Epithelial cell of proximal tubule (primary cell): Measurements from ENCODE around the gene JAKMIP3. TPM values are rescaled to one million over a fixed set of nuclear protein-coding genes. Genes with fewer than 3 reads are reported as not detected.

Source experiments
- DNase-seq: peaks from one replicate; pipeline ENCODE4 v3.0.0-alpha.2; 2011; ENCODE audit warnings: low read depth
- H3K4me3 ChIP-seq: 2 replicates; pipeline ENCODE4 v1.5.1; 2011; ENCODE audit warnings: low read depth, mild to moderate bottlenecking, low read length
- total RNA-seq: library from RNA; depleted of rRNA; stranded (reverse); fragments of >200 nt; gene quantifications from 2 replicates; pipeline ENCODE4 v1.2.3, GENCODE V29; 2015
- TF ChIP-seq, protein P1 (sequence below): conservative IDR thresholded peaks from 2 replicates; pipeline ENCODE4 v1.5.1; 2012; ENCODE audit warnings: low read depth, mild to moderate bottlenecking, low read length

Gene JAKMIP3
- total RNA-seq, 1 donor from 2014 or later, result under 0.01 TPM

GRCh38 chr10:132022241-132022640 is 43.5 kb upstream of the JAKMIP3 start:
- TF ChIP-seq, protein P1, sequence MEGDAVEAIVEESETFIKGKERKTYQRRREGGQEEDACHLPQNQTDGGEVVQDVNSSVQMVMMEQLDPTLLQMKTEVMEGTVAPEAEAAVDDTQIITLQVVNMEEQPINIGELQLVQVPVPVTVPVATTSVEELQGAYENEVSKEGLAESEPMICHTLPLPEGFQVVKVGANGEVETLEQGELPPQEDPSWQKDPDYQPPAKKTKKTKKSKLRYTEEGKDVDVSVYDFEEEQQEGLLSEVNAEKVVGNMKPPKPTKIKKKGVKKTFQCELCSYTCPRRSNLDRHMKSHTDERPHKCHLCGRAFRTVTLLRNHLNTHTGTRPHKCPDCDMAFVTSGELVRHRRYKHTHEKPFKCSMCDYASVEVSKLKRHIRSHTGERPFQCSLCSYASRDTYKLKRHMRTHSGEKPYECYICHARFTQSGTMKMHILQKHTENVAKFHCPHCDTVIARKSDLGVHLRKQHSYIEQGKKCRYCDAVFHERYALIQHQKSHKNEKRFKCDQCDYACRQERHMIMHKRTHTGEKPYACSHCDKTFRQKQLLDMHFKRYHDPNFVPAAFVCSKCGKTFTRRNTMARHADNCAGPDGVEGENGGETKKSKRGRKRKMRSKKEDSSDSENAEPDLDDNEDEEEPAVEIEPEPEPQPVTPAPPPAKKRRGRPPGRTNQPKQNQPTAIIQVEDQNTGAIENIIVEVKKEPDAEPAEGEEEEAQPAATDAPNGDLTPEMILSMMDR, result no peak
- H3K4me3 ChIP-seq, result no peak overlapping the region
- no peak for DNase-seq

DNA sequence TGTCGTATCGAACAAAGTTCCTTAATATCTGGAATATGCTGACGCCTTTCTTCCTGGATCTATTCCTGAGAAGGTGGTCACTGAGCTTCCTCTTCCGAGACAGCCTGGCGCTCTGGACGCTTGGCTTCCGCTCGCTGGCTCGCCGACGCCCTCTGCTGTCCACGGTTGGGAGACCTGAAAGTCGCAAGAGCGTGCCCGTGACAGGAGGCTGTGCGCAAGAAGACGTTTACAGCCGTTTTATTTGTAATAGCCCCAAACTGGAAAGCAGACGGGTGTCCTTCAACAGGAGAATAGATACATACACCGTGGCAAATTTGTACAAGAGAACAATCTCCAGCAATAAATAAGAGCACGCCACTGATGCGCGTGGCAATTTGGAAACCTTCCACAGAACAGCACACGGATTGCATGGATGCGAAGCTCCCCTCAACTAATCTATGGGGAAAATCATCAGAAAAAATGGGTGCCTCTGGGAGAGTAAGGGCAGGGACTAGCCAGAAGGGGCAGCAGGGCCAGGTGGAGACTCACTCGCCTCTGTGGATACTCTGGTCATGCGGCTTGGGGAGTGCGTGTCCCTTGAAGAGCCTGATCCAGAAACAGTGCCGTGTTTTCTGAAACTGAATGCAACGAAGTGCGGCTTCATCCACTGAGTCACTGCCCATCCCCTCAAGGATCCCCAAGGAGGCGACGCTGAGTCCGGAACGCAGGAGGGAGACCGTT is 42.5 kb upstream of the JAKMIP3 start:
- TF ChIP-seq, protein P1, result peak; percentile 89

DNA sequence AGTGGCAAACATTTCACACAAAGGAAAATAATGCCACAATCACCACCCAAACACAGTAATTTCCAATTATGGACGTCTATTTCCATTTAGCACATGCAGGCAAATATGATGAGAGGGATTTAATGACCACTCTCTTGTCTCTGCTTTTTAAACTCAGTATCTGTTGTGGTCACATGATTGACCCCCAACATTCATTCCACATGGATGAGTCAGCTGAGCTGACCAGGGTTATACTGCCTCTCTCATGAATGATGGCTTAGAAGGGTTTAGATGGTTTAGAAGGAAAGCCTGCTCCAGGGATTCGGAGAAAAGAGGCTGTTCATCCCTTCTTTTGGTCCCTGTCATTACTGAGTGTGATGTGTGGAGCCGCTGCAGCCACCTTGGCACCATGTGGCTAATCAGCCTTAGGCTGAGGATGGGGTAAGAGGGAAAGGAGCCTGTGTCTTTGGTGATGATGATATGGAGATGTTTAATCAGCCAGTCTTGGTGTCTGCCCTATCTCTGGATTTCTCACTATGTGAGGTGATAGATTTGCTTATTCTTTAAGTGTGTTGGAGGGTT is 38.2 kb upstream of the JAKMIP3 start:
- TF ChIP-seq, protein P1, result no peak
- no peak for DNase-seq
- no peak overlapping the region for H3K4me3 ChIP-seq

More for the DNA sequence above, 42.5 kb upstream of the JAKMIP3 start:
- H3K4me3 ChIP-seq, result peak overlapping the region; percentile 45
- no peak for DNase-seq

DNA sequence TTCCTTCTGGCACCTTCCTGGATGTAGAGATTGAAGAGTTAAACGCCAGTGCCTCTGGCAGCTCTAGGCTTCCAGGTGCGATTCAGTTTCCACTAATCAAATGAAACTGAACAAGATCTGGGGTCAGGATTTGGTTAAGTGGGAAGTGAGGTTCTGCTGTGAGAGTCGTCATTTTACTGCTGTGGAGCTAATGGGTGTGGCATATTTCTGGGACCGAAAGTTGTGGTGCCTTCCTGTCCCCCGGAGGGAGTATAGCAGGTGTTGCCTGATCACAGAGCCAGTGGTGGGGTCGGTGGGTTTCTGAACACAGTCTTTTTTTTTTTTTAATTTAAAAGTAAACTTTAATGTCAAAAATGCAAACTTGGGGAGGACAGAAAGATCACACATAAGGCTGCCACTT is 37.0 kb upstream of the JAKMIP3 start:
- TF ChIP-seq, protein P1, result no peak
- DNase-seq, result no peak
- H3K4me3 ChIP-seq, result no peak overlapping the region

GRCh38 chr10:132030898-132031463 is 34.8 kb upstream of the JAKMIP3 start:
- no peak for DNase-seq
- TF ChIP-seq, protein P1, result no peak
- H3K4me3 ChIP-seq, result no peak overlapping the region

GRCh38 chr10:132033632-132034031 is 32.1 kb upstream of the JAKMIP3 start:
- H3K4me3 ChIP-seq, result no peak overlapping the region
- TF ChIP-seq, protein P1, result no peak
- DNase-seq, result no peak
